Peyer's patch (tissue), 4 donors: ENCODE results near the gene EXOSC9. TPM values are rescaled to one million over a fixed set of nuclear protein-coding genes. Genes with fewer than 3 reads are reported as not detected.

Experiments used
- DNase-seq, 3 donors: peaks; one replicate each; pipeline ENCODE4 v3.0.0-alpha.2; 2017 to 2019
- H3K27ac ChIP-seq, 4 donors: fragments of 200-600 bp; sonication (generic); one replicate each; pipeline ENCODE4 v1.5.1; 2016 to 2019
- H3K27me3 ChIP-seq, 2 donors: fragments of 200-600 bp; sonication (generic); one replicate each; pipeline ENCODE4 v1.5.1; 2019
- H3K36me3 ChIP-seq, 3 donors: fragments of 200-600 bp; sonication (generic); one replicate each; pipeline ENCODE4 v1.5.1; 2016 to 2019
- H3K4me1 ChIP-seq, 4 donors: fragments of 200-600 bp; sonication (generic); one replicate each; pipeline ENCODE4 v1.5.1; 2016 to 2019
- H3K4me3 ChIP-seq, 4 donors: fragments of 200-600 bp; sonication (generic); 1 replicate in 3 of 4; 2 replicates in 1 of 4; pipeline ENCODE4 v1.5.1; 2016 to 2019; ENCODE audit warnings: mild to moderate bottlenecking in 1 of 4
- H3K9me3 ChIP-seq, 4 donors: fragments of 200-600 bp; sonication (generic); one replicate each; pipeline ENCODE4 v1.5.1; 2016 to 2019; ENCODE audit warnings: mild to moderate bottlenecking in 1 of 4
- POLR2A ChIP-seq, 2 donors: fragments of 450-650 bp; IDR thresholded peaks; one replicate each; pipeline ENCODE4 v1.5.1; 2017; ENCODE audit warnings: antibody characterized with exemption in 2 of 2, mild to moderate bottlenecking in 2 of 2, moderate library complexity in 2 of 2
- total RNA-seq, 4 donors: library from RNA; depleted of rRNA; stranded (reverse); fragments of >200 nt; gene quantifications; one replicate each; pipeline ENCODE4 v1.1.0, GENCODE V29; 2016
- TF ChIP-seq, protein P1 (sequence below), 6 experiments: fragments of 450-650 bp in 4 of 6; fragments of 200-600 bp in 2 of 6; sonication (generic) in 1 of 6; IDR thresholded peaks; one replicate each; pipeline ENCODE4 v1.5.1; 2017 to 2019; ENCODE audit warnings: antibody characterized with exemption in 6 of 6, mild to moderate bottlenecking in 3 of 6, moderate library complexity in 1 of 6

Gene EXOSC9
- total RNA-seq, 4 donors from 2014 or later, result 9.5 to 69.3 (median 17.9) TPM

DNA sequence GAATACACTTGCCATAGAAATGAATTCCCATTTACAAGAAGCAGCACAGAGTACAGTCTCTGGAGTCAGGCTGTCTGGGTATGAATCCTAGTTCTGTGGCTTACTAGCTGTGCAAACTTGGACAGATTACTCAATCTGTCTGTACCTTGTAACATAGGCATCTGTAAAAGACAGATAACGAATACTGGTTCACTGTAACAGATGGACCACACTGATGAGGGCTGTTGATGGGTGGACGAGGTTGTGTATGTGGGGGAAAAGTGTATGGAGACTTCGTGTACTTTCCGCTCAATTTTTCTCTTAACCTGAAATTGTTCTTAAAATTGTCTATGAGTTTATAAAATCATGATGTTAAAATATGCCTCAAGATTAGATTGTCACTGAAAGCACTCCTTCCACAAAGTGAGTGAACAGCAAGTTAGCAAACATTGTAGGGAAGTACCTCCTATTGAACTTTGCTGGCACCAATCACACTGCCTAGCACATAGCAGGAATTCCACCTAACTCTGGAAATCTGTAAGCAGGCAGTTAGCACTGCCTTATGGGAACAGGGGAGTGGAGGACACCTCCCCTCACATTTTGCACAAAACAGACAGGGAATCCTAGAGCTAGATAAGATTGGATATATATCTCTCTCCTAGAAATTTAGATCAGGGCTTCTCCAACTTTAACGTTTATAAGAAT is 6.5 kb upstream of the EXOSC9 start:
- no peak for DNase-seq
- no peaks in the 10 kb centered on the region for H3K9me3 ChIP-seq

GRCh38 chr4:121796283-121796682 is 4.8 kb upstream of the EXOSC9 start:
- DNase-seq, result no peak
- Histone ChIP-seq H3K4me1 (no peaks in the 10 kb centered on the region), H3K27ac (no peak overlapping the region), H3K27me3 (no peaks in the 10 kb centered on the region), H3K4me3 (no peak overlapping the region), H3K9me3 (no peaks in the 10 kb centered on the region), H3K36me3 (no peaks in the 10 kb centered on the region)
- TF ChIP-seq POLR2A (IDR thresholded peaks at IDR 0.05), result no peak
- TF ChIP-seq, protein P1, sequence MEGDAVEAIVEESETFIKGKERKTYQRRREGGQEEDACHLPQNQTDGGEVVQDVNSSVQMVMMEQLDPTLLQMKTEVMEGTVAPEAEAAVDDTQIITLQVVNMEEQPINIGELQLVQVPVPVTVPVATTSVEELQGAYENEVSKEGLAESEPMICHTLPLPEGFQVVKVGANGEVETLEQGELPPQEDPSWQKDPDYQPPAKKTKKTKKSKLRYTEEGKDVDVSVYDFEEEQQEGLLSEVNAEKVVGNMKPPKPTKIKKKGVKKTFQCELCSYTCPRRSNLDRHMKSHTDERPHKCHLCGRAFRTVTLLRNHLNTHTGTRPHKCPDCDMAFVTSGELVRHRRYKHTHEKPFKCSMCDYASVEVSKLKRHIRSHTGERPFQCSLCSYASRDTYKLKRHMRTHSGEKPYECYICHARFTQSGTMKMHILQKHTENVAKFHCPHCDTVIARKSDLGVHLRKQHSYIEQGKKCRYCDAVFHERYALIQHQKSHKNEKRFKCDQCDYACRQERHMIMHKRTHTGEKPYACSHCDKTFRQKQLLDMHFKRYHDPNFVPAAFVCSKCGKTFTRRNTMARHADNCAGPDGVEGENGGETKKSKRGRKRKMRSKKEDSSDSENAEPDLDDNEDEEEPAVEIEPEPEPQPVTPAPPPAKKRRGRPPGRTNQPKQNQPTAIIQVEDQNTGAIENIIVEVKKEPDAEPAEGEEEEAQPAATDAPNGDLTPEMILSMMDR (IDR thresholded peaks at IDR 0.05), result no peak

More for the DNA sequence above, 6.5 kb upstream of the EXOSC9 start:
- TF ChIP-seq, protein P1 (IDR thresholded peaks at IDR 0.05), result no peak
- no peak for TF ChIP-seq POLR2A (IDR thresholded peaks at IDR 0.05)
- H3K36me3 ChIP-seq, result no peaks in the 10 kb centered on the region
- H3K4me3 ChIP-seq, result no peak overlapping the region
- H3K27me3 ChIP-seq, result no peaks in the 10 kb centered on the region
- no peaks in the 10 kb centered on the region for H3K4me1 ChIP-seq
- H3K27ac ChIP-seq, result no peak overlapping the region

- Histone ChIP-seq H3K4me1 (peaks cover 0 to 12% (median 2%) of the 10 kb centered on the region in 4 donors), H3K4me3 (no peak overlapping the region), H3K9me3 (no peaks in the 10 kb centered on the region), H3K36me3 (peaks cover 0 to 14% (median 0%) of the 10 kb centered on the region in 3 donors), H3K27ac (no peak overlapping the region), H3K27me3 (no peaks in the 10 kb centered on the region)
- DNase-seq, result no peak
- TF ChIP-seq, protein P1 (IDR thresholded peaks at IDR 0.05), result no peak
- no peak for TF ChIP-seq POLR2A (IDR thresholded peaks at IDR 0.05)
Measured at GRCh38 chr4:121799208-121799823, 1.8 kb upstream of the EXOSC9 start.

DNA sequence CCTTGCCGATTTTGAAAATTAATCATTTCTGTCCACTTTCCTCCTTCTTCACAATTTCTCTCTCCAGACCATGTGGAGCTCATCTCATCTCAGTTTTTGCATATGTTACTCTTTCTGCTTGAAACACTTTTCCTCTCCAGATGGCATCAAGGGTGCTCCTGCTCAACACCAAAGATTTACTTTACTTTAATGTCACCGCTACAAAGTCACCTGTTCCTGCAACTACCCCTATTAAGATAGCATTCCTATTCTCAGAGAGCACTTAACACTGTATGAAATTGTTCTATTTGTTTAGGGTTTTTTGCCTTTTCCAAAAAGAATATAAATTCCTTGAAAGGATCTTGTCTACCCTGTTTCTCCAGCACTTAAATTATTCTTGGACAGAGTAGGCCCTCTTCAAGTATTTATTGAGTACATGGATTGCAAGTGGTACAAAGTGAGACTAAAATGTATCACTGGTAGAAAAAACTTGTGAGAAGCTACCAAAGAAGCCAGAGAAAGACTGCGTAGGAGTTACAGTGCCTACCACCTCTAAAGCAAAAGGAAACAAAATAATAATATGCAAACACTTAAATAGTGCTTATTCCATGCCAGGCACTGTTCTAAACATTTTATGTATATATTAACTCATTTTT is 1.1 kb upstream of the EXOSC9 start:
- peaks cover 0 to 12% (median 2%) of the 10 kb centered on the region in 4 donors for H3K4me1 ChIP-seq
- no peaks in the 10 kb centered on the region for H3K9me3 ChIP-seq
- peaks cover 0 to 21% (median 0%) of the 10 kb centered on the region in 3 donors for H3K36me3 ChIP-seq
- H3K4me3 ChIP-seq, result no peak overlapping the region
- DNase-seq, result no peak
- H3K27ac ChIP-seq, result peak overlapping the region in 3 of 4 donors; percentile 83 to 93 (median 90)
- TF ChIP-seq, protein P1 (IDR thresholded peaks at IDR 0.05), result no peak
- no peak for TF ChIP-seq POLR2A (IDR thresholded peaks at IDR 0.05)
- H3K27me3 ChIP-seq, result no peaks in the 10 kb centered on the region

DNA sequence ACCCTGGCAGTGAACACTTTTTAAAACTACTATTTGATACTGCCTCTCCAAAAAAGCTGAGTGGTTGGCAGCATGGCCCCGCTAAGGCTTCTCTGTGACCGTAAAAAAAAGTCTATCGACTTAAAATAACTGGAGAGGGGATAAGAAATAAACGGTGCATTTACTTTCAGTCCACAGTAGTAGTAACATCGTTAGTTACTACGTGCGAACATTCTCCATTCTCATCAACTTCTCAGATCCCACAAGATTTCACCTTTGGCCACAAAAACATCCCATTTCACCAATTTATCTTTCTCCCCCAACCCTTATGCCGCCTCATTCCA is 524 bp upstream of the EXOSC9 start:
- DNase-seq, result no peak
- Histone ChIP-seq H3K27ac (peak overlapping the region; percentile 83 to 93 (median 87)), H3K36me3 (peaks cover 0 to 27% (median 0%) of the 10 kb centered on the region in 3 donors), H3K4me1 (peaks cover 0 to 12% (median 2%) of the 10 kb centered on the region in 4 donors), H3K4me3 (peak overlapping the region; percentile 67 to 76 (median 71)), H3K9me3 (no peaks in the 10 kb centered on the region), H3K27me3 (no peaks in the 10 kb centered on the region)
- TF ChIP-seq, protein P1 (IDR thresholded peaks at IDR 0.05), result no peak
- TF ChIP-seq POLR2A (IDR thresholded peaks at IDR 0.05), result no peak
